HepG2 (cell line): ENCODE results near the gene USP27X. TPM values are rescaled to one million over a fixed set of nuclear protein-coding genes. Genes with fewer than 3 reads are reported as not detected.

ENCODE experiments used
- ATAC-seq: fragments of 200-7000 bp; cut with Tn5 transposase; 3 replicates; pipeline ENCODE4 v1.9.1; 2020; ENCODE audit warnings: mild to moderate bottlenecking, moderate library complexity
- BruUV-seq: library from RNA; stranded (reverse); fragments of 400-500 nt; replicated peaks from 2 replicates; lab custom pipeline; 2021; lab: Mats Ljungman, UMichigan
- CTCF ChIA-PET: fragments of 300-600 bp; formaldehyde crosslinking; extraction: SDS; loops from one replicate; lab custom pipeline; 2021; ENCODE audit warnings: low total read pairs, inconsistent platforms, low intra/inter-chr PET ratio; lab: Yijun Ruan, JAX
- POLR2A ChIA-PET: fragments of 350-600 bp; sonication (Branson Sonifier 250); formaldehyde crosslinking; loops from one replicate; lab custom pipeline; 2020; ENCODE audit warnings: antibody characterized with exemption, inconsistent platforms; lab: Yijun Ruan, JAX
- DNase-seq: peaks from one replicate; pipeline ENCODE4 v3.0.0-alpha.2; 2015; ENCODE audit warnings: low spot score
- FAIRE-seq: peaks from 3 replicates; lab custom pipeline; 2011; peaks lifted over from hg19 to GRCh38; lab: Jason Lieb, UNC
- H2AFZ ChIP-seq: one replicate; pipeline ENCODE4 v1.6.1; 2011; ENCODE audit warnings: low read length, inconsistent platforms
- H3K27ac ChIP-seq: fragments of 300-600 bp; 3 replicates; pipeline ENCODE4 v1.8.0; 2011; ENCODE audit warnings: mixed run types, mild to moderate bottlenecking, mixed read lengths, low read length, inconsistent platforms; ENCODE audit not compliant: insufficient read depth; ENCODE audit errors: extremely low read length
- H3K27me3 ChIP-seq, 2 experiments: fragments of 200-600 bp in 1 of 2; 2 replicates in 1 of 2; 3 replicates in 1 of 2; pipeline versions ENCODE4 v1.6.0 to v1.8.0; 2011; ENCODE audit warnings: low read length in 2 of 2, mild to moderate bottlenecking in 2 of 2, moderate library complexity in 2 of 2, inconsistent platforms in 1 of 2; ENCODE audit not compliant: insufficient read depth in 2 of 2, control insufficient read depth in 1 of 2
- H3K36me3 ChIP-seq, 2 experiments: fragments of 200-600 bp in 1 of 2; replicated peaks in 1 of 2; 2 replicates in 1 of 2; 3 replicates in 1 of 2; pipeline versions ENCODE4 v1.5.1 to v1.8.0; 2011; ENCODE audit warnings: low read length in 2 of 2, inconsistent platforms in 1 of 2; ENCODE audit not compliant: insufficient read depth in 2 of 2, control insufficient read depth in 1 of 2
- H3K4me1 ChIP-seq: 2 replicates; pipeline ENCODE4 v1.5.1; 2012; ENCODE audit warnings: low read length, inconsistent platforms; ENCODE audit not compliant: insufficient read depth
- H3K4me2 ChIP-seq: 2 replicates; pipeline ENCODE4 v1.6.0; 2011; ENCODE audit warnings: low read depth, low read length, inconsistent platforms
- H3K4me3 ChIP-seq, 3 experiments: fragments of 200-600 bp in 1 of 3; sonication (generic), shearing (Covaris generic) in 1 of 3; replicated peaks in 1 of 3; 2 replicates each; pipeline ENCODE4 v1.5.1; 2011 to 2016; ENCODE audit warnings: low read length in 3 of 3, inconsistent platforms in 2 of 3, low read depth in 2 of 3, mild to moderate bottlenecking in 2 of 3, control low read depth in 1 of 3, mixed read lengths in 1 of 3; ENCODE audit not compliant: insufficient read depth in 1 of 3
- H3K79me2 ChIP-seq: one replicate; pipeline ENCODE4 v1.6.1; 2011; ENCODE audit warnings: low read length, inconsistent platforms; ENCODE audit not compliant: insufficient read depth
- H3K9ac ChIP-seq: 2 replicates; pipeline ENCODE4 v1.6.0; 2011; ENCODE audit warnings: mild to moderate bottlenecking, low read depth, low read length, inconsistent platforms; ENCODE audit not compliant: insufficient read depth
- H3K9me3 ChIP-seq: 2 replicates; pipeline ENCODE4 v1.5.1; 2012; ENCODE audit warnings: mild to moderate bottlenecking, low read length
- H4K20me1 ChIP-seq: 2 replicates; pipeline ENCODE4 v1.6.0; 2011; ENCODE audit warnings: inconsistent platforms, mild to moderate bottlenecking, low read length, moderate library complexity; ENCODE audit not compliant: insufficient read depth
- AGO2 ChIP-seq: fragments of 200-400 bp; formaldehyde crosslinking; optimal IDR thresholded peaks from 2 replicates; pipeline ENCODE3; 2017; ENCODE audit warnings: mild to moderate bottlenecking, low read depth, low read length, moderate library complexity
- ARID3A ChIP-seq: IDR thresholded peaks from 2 replicates; pipeline ENCODE4 v1.6.1; 2012; ENCODE audit warnings: low read depth, low read length, improper control_type of control experiment
- CTCF ChIP-seq: sonication (generic); formaldehyde crosslinking; IDR thresholded peaks from 2 replicates; pipeline ENCODE4 v1.5.0; 2020; ENCODE audit warnings: mild to moderate bottlenecking, missing genetic modification reagents, moderate library complexity
- SMC3 ChIP-seq: IDR thresholded peaks from 2 replicates; pipeline ENCODE4 v1.6.1; 2011; ENCODE audit warnings: low read length, improper control_type of control experiment
- STAG1 ChIP-seq: sonication (generic); formaldehyde crosslinking; IDR thresholded peaks from 2 replicates; pipeline ENCODE4 v1.4.0; 2020; ENCODE audit warnings: missing genetic modification reagents
- ZNF124 ChIP-seq: sonication (generic); formaldehyde crosslinking; IDR thresholded peaks from 2 replicates; pipeline ENCODE4 v1.4.0; 2020; ENCODE audit warnings: missing genetic modification reagents
- WGBS: methylation state at CpG from one replicate; pipeline ENCODE4 v1.1.6; 2017; ENCODE audit warnings: low lambda C conversion rate; 5-methylcytosine and 5-hydroxymethylcytosine counted together
- in situ Hi-C: cut with HindIII; loops from 2 replicates; pipeline ENCODE4 v1.10.0; 2017; ENCODE audit warnings: low pct_unique_long_range_greater_than_20kb; ENCODE audit not compliant: extremely low pct_ligation_motif_present
- intact Hi-C: fragments of 100-400 bp; cut with micrococcal nuclease; formaldehyde crosslinking; loops from one replicate; pipeline ENCODE4 v1.10.0; 2022; ENCODE audit not compliant: unreplicated experiment
- polyA plus RNA-seq, 8 experiments: library from polyadenylated mRNA; depleted of rRNA in 3 of 8; stranded (reverse) in 7 of 8; unstranded in 1 of 8; fragments of >200 nt; fragmentation: Illumina TruSeq in 4 of 8; extraction: Trizol in 4 of 8; gene quantifications; 2 replicates each; pipeline versions ENCODE4 v1.2.1 to v1.2.3, GENCODE V29; 2011 to 2016; ENCODE audit warnings: low read depth in 4 of 8, missing spikeins in 1 of 8, mixed read lengths in 1 of 8; ENCODE audit not compliant: insufficient read depth in 1 of 8
- total RNA-seq, 5 experiments: library from RNA; depleted of rRNA; stranded (reverse); fragments of >200 nt; fragmentation: Illumina TruSeq; extraction: Trizol; gene quantifications; 2 replicates each; pipeline ENCODE4 v1.2.3, GENCODE V29; 2016; ENCODE audit warnings: low read depth in 1 of 5

The USP27X gene
- total and polyA plus RNA-seq, 2 of the 13 experiments (the other 11 are each of a cell fraction or from before 2014, with no cell fraction given) = 7.2 to 9.7 TPM

- no peak overlapping the region for H2AFZ ChIP-seq
- peaks cover 47% of the 10 kb centered on the region for H3K4me1 ChIP-seq
- H3K4me3 ChIP-seq = peak overlapping the region in 2 of 3 experiments; percentile 30 to 43; a peak in 2 of 6 replicates
- 0% methylated on average over 3 of the region's 3 CpGs for WGBS
- no peaks in the 10 kb centered on the region for H3K36me3 ChIP-seq
- H3K9me3 ChIP-seq = no peaks in the 10 kb centered on the region
- H3K9ac ChIP-seq = peak overlapping the region; percentile 76
- in situ Hi-C loops (loop anchor here (5.0 kb wide), 1 partner anchor 34 kb away; no protein-coding TSS in a partner anchor), intact Hi-C loops (loop anchor here (1.0 to 5.0 kb wide), 3 partner anchors 36 to 924 kb away; no protein-coding TSS in a partner anchor)
- peak overlapping the region; percentile 85 for H3K4me2 ChIP-seq
- ATAC-seq = peak; percentile 17; the same call in 2 of the 3 replicates
- H3K79me2 ChIP-seq = peaks cover 18% of the 10 kb centered on the region
- CTCF ChIA-PET = interaction anchor here (1.6 to 2.0 kb wide), 2 partner anchors 34 to 36 kb away, joined by 6 to 13 read pairs; no protein-coding TSS in a partner anchor
- DNase-seq = peak; percentile 55
- no peaks in the 10 kb centered on the region; a peak in 1 of 5 replicates for H3K27me3 ChIP-seq
- peak; percentile 68 for FAIRE-seq
- peak overlapping the region; percentile 97 for H3K27ac ChIP-seq
- TF ChIP-seq ZNF124 (CRISPR knock-in tag) = no peak
- peak; percentile 47 for TF ChIP-seq STAG1
- TF ChIP-seq ARID3A = peak; percentile 58
- peak; percentile 31; the same call in 1 of the 2 replicates for TF ChIP-seq SMC3
- TF ChIP-seq AGO2 = no peak
- peak; percentile 64 for TF ChIP-seq CTCF (CRISPR knock-in tag)
- peaks cover 8% of the 10 kb centered on the region; the same call in 1 of the 2 replicates for H4K20me1 ChIP-seq
- BruUV-seq = no TSS peak
- POLR2A ChIA-PET = interaction anchor here (1.0 to 5.3 kb wide), 3 partner anchors 15 to 64 kb away, joined by 5 to 91 read pairs (median 5); no protein-coding TSS in a partner anchor
These were observed 2.5 kb upstream of the USP27X start for GRCh38 chrX:49876750-49877149.
